ENCODE measurements around the gene MGAT5B.

- TF ChIP-seq EP300 (IDR thresholded peaks at IDR 0.05) (no peak), POLR2A (IDR thresholded peaks at IDR 0.05) (no peak), CTCF (IDR thresholded peaks at IDR 0.05) (no peak)
These were observed 3.5 kb downstream of the MGAT5B start for GRCh38 chr17:76871668-76872067.

Data from tibial nerve (tissue), 4 donors.